NT2/D1 (cell line): ENCODE measurements around the gene ANKRA2.

Source experiments
- SUZ12 ChIP-seq: IDR thresholded peaks from 2 replicates; pipeline ENCODE4 v1.6.1; 2011; ENCODE audit not compliant: insufficient read length, insufficient read depth; ENCODE audit errors: extremely low read depth
- YY1 ChIP-seq: IDR thresholded peaks from 2 replicates; pipeline ENCODE4 v1.6.1; 2011; ENCODE audit not compliant: insufficient read length, insufficient read depth
- ZNF274 ChIP-seq: IDR thresholded peaks from 2 replicates; pipeline ENCODE4 v1.6.1; 2011; ENCODE audit warnings: mild to moderate bottlenecking, low read depth, low read length

- TF ChIP-seq ZNF274 (no peak), SUZ12 (no peak), YY1 (no peak)
Observed at GRCh38 chr5:73606206-73606753, 40.8 kb upstream of the ANKRA2 start.
